HG02973 (cell line): Measurements from ENCODE around the gene PFDN2.
"Not testable (repeated sequence)": the region's sequence is repeated elsewhere in the genome, so short reads cannot be mapped to it uniquely, and the experiment has no call there.

Source experiments
- ATAC-seq: cut with Tn5 transposase; IDR thresholded peaks from one replicate; pipeline ENCODE4 v1.9.1; 2021; ENCODE audit warnings: moderate library complexity; ENCODE audit not compliant: unreplicated experiment

The PFDN2 gene

GRCh38 chr1:161139766-161140165 is 21.9 kb upstream of the PFDN2 start:
- ATAC-seq: no peak

GRCh38 chr1:161138431-161138830 is 20.6 kb upstream of the PFDN2 start:
- no peak for ATAC-seq

- ATAC-seq: no peak
Observed at GRCh38 chr1:161137881-161138280, 20.0 kb upstream of the PFDN2 start.

GRCh38 chr1:161133220-161133740 is 15.4 kb upstream of the PFDN2 start:
- ATAC-seq: peak; percentile 10

GRCh38 chr1:161132410-161133219 is 14.8 kb upstream of the PFDN2 start, which contains the start of gene DEDD:
Gene DEDD (minus strand): TSS chr1:161132667. CDS start chr1:161124462, 8,205 bp downstream.
- peak; percentile 88 for ATAC-seq

GRCh38 chr1:161131523-161132409 is 13.9 kb upstream of the PFDN2 start:
- no peak for ATAC-seq

- no peak for ATAC-seq
Observed at GRCh38 chr1:161130266-161130665, 12.4 kb upstream of the PFDN2 start.

- no peak for ATAC-seq
Observed at GRCh38 chr1:161128591-161129420, 11.0 kb upstream of the PFDN2 start.

- no peak for ATAC-seq
Observed at GRCh38 chr1:161127649-161128048, 9.8 kb upstream of the PFDN2 start.

- no peak for ATAC-seq
Observed at GRCh38 chr1:161122967-161123366, 5.1 kb upstream of the PFDN2 start.

GRCh38 chr1:161121834-161122233 is 4.0 kb upstream of the PFDN2 start:
- ATAC-seq: no peak

- no peak for ATAC-seq
Observed at GRCh38 chr1:161121042-161121650, 3.3 kb upstream of the PFDN2 start.

- ATAC-seq: peak; percentile 63
Observed at GRCh38 chr1:161119092-161119903, 1.5 kb upstream of the PFDN2 start.

- ATAC-seq: not testable (repeated sequence)
Observed at GRCh38 chr1:161115961-161116360, 1.9 kb downstream of the PFDN2 start.

GRCh38 chr1:161115132-161115711 is 2.6 kb downstream of the PFDN2 start:
- no peak for ATAC-seq

GRCh38 chr1:161114556-161114955 is 3.3 kb downstream of the PFDN2 start:
- ATAC-seq: no peak

- ATAC-seq: no peak
Observed at GRCh38 chr1:161113915-161114314, 3.9 kb downstream of the PFDN2 start.

- ATAC-seq: no peak
Observed at GRCh38 chr1:161111527-161111926, 6.3 kb downstream of the PFDN2 start.

GRCh38 chr1:161111117-161111516 is 6.7 kb downstream of the PFDN2 start:
- no peak for ATAC-seq
